Activated CD8-positive, alpha-beta T cell treated with anti-CD3 and anti-CD28 coated beads for 36 hours (primary cell): ENCODE results near the gene DBH. TPM values are rescaled to one million over a fixed set of nuclear protein-coding genes. Genes with fewer than 3 reads are reported as not detected.

Experiments
- ATAC-seq: fragments of 200-7000 bp; cut with Tn5 transposase; one replicate; pipeline ENCODE4 v1.10.0; 2021; ENCODE audit warnings: mild to moderate bottlenecking, moderate library complexity
- CTCF ChIA-PET: fragments of 350-600 bp; sonication (Branson Sonifier 250); formaldehyde crosslinking; loops from one replicate; lab custom pipeline; 2021; ENCODE audit warnings: antibody characterized with exemption; lab: Charles Lee
- POLR2A ChIA-PET: fragments of 350-600 bp; sonication (Branson Sonifier 250); formaldehyde crosslinking; loops from one replicate; lab custom pipeline; 2021; ENCODE audit warnings: antibody characterized with exemption; lab: Charles Lee
- DNase-seq: peaks from one replicate; pipeline ENCODE4 v3.0.0-alpha.2; 2020
- H3K27ac Mint-ChIP-seq: one replicate; pipeline ENCODE4 v1.8.0; 2021; ENCODE audit warnings: mild to moderate bottlenecking, mixed read lengths
- H3K27me3 Mint-ChIP-seq: one replicate; pipeline ENCODE4 v1.8.0; 2021; ENCODE audit warnings: mixed read lengths
- H3K36me3 Mint-ChIP-seq: one replicate; pipeline ENCODE4 v1.8.0; 2021; ENCODE audit warnings: low read depth, mixed read lengths
- H3K4me1 Mint-ChIP-seq: one replicate; pipeline ENCODE4 v1.8.0; 2021; ENCODE audit warnings: low read depth, mixed read lengths
- H3K4me3 Mint-ChIP-seq: one replicate; pipeline ENCODE4 v1.8.0; 2021; ENCODE audit warnings: mild to moderate bottlenecking, moderate library complexity, mixed read lengths
- H3K9me3 Mint-ChIP-seq: one replicate; pipeline ENCODE4 v1.8.0; 2021; ENCODE audit warnings: mixed read lengths
- CTCF ChIP-seq: fragments of 200-600 bp; IDR thresholded peaks from one replicate; pipeline ENCODE4 v1.8.0; 2022; ENCODE audit warnings: antibody characterized with exemption, mild to moderate bottlenecking
- intact Hi-C: fragments of 100-400 bp; cut with micrococcal nuclease; formaldehyde crosslinking; loops from one replicate; pipeline ENCODE4 v1.10.0; 2022
- total RNA-seq, 2 experiments: library from RNA; stranded (reverse); gene quantifications; one replicate each; pipeline ENCODE4 v1.2.3, GENCODE V29; 2021

DBH gene
- total RNA-seq, 2 experiments from 2014 or later, result not detected

DNA sequence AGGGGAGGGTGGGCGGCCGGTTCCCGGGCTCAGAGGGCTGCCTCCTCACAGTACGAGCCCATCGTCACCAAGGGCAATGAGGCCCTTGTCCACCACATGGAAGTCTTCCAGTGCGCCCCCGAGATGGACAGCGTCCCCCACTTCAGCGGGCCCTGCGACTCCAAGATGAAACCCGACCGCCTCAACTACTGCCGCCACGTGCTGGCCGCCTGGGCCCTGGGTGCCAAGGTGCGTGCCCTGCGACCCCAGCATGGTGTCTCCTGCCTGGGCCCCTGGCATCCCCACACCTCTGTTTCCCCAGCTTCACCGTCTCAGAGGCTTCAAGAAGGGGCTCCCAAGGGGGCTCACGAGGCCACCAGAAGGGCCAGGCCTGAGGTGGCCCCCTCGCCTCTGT, 7.2 kb downstream of the DBH start:
- ChIA-PET POLR2A (no interaction called here), CTCF (no interaction called here)
- no peak overlapping the region for H3K4me3 Mint-ChIP-seq
- no peak for DNase-seq
- H3K27me3 Mint-ChIP-seq, result no peaks in the 10 kb centered on the region
- intact Hi-C loops, result no loop called here
- no peak for TF ChIP-seq CTCF
- H3K27ac Mint-ChIP-seq, result no peak overlapping the region
- no peaks in the 10 kb centered on the region for H3K9me3 Mint-ChIP-seq
- no peak for ATAC-seq
- H3K36me3 Mint-ChIP-seq, result no peaks in the 10 kb centered on the region
- H3K4me1 Mint-ChIP-seq, result no peaks in the 10 kb centered on the region

DNA sequence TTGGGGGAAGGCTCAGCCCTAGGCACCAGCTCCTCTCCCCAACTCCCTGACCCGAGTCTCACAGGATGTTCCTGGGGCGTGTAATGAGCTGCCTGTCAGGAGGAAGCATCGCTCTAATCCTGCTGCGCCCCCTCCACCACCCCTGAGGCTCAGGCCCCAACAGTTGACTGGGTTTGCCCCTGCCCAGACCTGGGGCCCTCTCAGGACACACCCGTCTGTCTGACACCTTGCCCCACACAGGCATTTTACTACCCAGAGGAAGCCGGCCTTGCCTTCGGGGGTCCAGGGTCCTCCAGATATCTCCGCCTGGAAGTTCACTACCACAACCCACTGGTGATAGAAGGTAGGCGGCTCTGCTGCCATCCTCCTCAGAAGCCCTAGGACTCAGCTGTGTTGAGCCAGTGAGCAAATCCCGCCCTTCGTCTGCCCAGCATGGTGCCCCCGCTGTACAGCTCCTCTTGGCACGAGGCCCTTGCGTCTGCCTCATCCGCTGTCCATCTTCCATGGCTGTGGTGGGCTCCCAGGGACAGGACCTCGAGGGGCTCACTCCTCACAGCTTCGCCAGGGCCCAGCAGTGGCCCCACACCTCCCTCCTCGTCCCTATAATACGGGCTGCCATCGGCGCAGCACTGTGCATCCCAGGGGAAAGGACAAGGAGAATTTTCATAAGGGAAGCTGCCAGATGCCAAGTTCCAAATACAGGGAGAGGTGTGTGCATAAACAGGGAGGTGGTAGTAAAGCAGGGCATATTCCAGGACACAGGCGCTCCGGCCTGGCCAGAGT, 8.0 kb downstream of the DBH start:
- no peak for ATAC-seq
- Mint-ChIP-seq H3K36me3 (no peaks in the 10 kb centered on the region), H3K27ac (no peak overlapping the region), H3K4me3 (no peak overlapping the region), H3K9me3 (no peaks in the 10 kb centered on the region), H3K27me3 (no peaks in the 10 kb centered on the region), H3K4me1 (no peaks in the 10 kb centered on the region)
- ChIA-PET POLR2A (no interaction called here), CTCF (no interaction called here)
- intact Hi-C loops, result no loop called here
- no peak for DNase-seq
- TF ChIP-seq CTCF, result no peak

GRCh38 chr9:133645021-133645765, 9.0 kb downstream of the DBH start:
- H3K4me3 Mint-ChIP-seq, result no peak overlapping the region
- H3K4me1 Mint-ChIP-seq, result no peaks in the 10 kb centered on the region
- DNase-seq (no peak), ATAC-seq (no peak)
- ChIA-PET POLR2A (no interaction called here), CTCF (no interaction called here)
- H3K9me3 Mint-ChIP-seq, result no peaks in the 10 kb centered on the region
- no peaks in the 10 kb centered on the region for H3K36me3 Mint-ChIP-seq
- peaks cover 3% of the 10 kb centered on the region for H3K27me3 Mint-ChIP-seq
- H3K27ac Mint-ChIP-seq, result no peak overlapping the region
- intact Hi-C loops, result no loop called here
- TF ChIP-seq CTCF, result no peak

DNA sequence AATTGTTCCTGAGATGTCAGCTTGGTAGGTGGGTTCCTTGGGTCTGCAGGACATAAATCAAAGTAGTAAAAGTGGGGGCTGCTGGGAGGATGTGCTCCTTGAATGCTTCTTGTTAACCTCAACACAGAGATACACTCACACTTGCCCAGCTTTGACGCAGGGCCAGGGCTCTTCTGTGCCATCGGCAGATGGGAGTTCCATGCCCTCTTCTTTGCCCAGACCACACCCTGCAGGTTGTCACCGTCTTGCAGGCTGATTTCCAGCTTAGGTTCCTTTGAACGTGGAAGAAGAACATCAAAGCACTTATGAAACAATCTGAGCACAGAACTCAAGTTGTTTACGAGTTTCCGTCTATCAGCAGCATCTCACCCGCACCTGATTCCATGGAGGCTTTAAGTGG, 11.0 kb downstream of the DBH start:
- DNase-seq (no peak), ATAC-seq (no peak)
- CTCF ChIA-PET, result interaction anchor here (1.1 kb wide), 1 partner anchor 57 kb away, joined by 4 read pairs; no protein-coding TSS in a partner anchor
- intact Hi-C loops, result no loop called here
- TF ChIP-seq CTCF, result no peak
- POLR2A ChIA-PET, result no interaction called here
- Mint-ChIP-seq H3K27me3 (peaks cover 4% of the 10 kb centered on the region), H3K36me3 (no peaks in the 10 kb centered on the region), H3K4me1 (no peaks in the 10 kb centered on the region), H3K9me3 (no peaks in the 10 kb centered on the region), H3K27ac (no peak overlapping the region), H3K4me3 (no peak overlapping the region)
